ELR (cell line): ENCODE data around the gene P2RY14.

Experiments used
- DNase-seq: peaks from one replicate; pipeline ENCODE4 v3.0.0-alpha.2; 2015; ENCODE audit warnings: low read depth

The P2RY14 gene

DNA sequence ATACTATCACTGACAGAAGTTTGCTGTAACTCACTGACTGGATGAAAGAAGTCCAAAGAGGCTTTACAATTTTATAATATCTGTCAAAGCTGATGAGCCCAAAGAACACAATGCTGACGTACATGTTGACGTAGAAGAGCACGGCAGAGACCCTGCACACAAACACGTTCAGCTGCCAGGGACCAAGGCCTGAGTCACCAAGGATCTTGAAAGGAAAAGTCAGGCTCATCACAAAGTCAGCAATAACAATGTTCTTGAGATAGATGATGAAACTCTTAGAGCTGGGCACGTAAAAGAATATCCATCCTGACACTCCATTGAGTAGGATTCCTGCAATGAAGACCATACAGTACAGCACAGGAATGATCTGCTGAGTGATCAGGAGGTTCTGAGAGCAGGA is 64.5 kb downstream of the P2RY14 start:
- DNase-seq = no peak

- no peak for DNase-seq
These were observed 65.2 kb downstream of the P2RY14 start for GRCh38 chr3:151213151-151213550.

DNA sequence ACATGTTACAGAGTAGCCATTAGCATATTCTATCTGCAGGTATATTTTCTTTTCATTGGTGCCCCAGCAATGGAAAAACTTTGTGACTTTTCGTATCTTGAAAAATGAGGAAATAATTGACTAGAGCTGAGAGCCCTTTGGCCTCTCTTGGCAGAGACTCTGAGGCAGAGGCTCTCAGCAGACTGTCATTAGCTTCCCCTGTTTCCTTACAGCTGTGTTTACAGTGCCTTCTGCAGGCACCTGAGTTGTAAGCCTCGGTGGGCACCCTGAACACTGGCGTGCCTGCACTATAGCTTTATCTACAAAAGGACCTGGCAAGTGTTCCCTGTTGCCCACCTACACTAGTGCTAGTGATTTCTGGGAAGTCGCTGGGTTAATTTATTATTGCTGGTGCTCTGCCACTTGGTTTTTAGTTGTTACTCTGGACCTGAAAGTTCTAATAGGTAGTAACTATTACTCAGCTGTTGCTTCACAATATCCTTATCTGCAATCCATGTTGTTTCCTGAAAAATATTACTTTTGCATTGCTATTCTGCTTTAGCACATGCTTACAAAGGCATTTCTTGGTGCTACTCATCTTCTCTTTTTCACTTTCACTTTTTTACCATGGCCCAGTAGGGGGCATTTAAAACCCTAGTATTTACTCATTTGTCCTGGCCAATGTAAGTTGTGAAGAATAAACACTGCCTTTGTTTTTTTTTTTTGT is 67.5 kb downstream of the P2RY14 start:
- DNase-seq = peak; percentile 18

DNA sequence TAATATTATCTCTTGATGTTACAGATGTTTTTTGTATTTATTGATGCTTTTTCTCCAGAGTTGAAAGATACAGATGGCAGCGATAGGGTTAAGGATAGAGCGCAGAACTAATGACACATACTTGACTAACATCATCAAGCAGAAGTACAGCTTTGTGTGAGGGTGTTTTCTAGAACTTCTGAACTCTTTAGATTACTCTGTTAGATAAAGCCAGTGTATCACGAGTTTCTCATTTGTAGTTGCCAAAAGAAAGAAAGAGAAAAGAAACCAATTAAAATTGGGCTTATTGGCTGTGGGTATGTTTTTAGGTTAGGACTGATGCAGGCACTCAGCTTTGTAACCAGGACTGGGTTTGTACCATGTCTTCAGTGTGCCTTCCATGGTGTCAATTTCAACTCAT is 68.7 kb downstream of the P2RY14 start:
- no peak for DNase-seq

DNA sequence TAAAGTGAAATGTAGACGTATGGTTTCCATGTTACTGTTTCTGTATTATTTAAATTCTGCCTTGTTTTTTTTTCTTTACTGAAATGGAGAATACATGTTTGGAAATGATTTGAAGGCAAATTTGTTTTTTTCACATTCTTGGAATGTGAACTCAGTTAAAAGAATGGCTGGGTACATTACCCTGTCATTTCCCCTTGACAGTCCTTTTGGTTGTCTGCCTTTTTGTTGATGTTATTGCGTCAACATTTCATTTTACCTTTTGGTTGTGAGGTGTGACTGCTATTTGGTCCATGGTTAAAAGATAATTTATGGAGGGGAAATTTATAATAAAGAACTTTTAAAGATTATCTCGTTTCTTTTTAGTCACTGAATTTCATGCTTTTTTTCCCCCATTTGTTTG is 72.1 kb downstream of the P2RY14 start:
- DNase-seq = no peak

DNA sequence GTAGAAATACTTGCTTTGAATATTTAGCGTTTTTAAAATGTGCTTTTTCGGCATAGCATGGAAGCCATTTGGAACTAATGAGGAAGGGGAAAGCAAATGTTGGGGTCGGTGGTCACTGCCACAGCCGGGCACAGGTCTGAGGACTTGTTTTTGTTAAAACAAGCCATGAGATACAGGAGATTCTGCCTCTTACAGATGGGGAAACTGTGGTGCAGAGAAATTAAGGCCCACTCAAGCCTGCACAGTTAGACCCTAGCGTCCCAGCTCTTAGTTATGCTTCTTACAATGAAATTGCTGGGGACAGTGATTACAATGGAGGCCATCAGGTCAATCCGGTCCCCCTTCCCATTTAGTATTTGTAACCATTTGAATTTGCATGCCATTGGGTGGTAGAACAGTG is 72.9 kb downstream of the P2RY14 start:
- no peak for DNase-seq

DNA sequence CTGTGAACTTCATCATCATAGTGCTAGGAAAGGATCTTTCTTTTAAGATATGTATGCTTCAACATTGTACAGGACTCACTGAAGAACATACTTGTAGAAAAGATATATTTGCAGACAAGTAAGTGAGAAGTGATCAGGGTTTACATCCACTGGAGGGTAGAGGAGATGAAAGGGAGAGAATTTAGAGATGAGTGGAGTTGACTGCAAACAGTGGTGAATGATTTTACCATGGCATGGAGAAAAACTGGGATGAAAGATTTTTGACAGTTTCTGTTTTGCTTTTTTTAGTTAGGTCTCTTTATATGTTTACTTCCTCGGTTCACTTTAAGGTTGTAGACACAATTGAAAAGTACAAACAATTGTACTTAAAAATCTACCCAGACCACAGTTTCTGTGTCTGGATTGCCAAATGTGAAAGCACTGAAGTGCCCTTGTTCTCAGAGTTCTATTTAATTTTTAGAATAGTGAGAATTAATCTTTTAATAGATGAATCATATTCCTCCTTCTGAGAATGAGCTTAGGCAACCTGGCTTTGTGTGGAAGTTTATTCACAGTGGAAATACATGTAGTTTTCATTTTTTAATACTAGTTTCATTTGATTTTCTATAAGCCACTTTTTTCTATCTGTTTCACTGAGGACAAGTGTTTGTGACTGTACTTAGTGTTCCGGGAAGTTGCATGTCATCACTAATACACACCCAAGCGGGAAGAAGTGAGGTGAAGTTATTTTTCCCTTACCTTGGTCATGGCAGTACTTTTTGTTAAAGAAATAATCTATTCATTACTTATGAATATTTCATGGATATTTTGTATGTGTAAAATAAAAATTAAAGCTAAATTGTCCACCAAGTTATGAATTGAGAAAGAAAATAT is 73.6 kb downstream of the P2RY14 start:
- no peak for DNase-seq

GRCh38 chr3:151203051-151203420 is 75.3 kb downstream of the P2RY14 start, which contains the start of gene GPR171:
Gene GPR171 (minus strand): TSS chr3:151203216. CDS start chr3:151199386, 3,830 bp downstream.
- no peak for DNase-seq

- DNase-seq = no peak
These were observed 77.2 kb downstream of the P2RY14 start for GRCh38 chr3:151201051-151201730.

GRCh38 chr3:151200586-151200985 is 77.8 kb downstream of the P2RY14 start:
- DNase-seq = no peak

GRCh38 chr3:151199554-151200438 is 78.5 kb downstream of the P2RY14 start:
- no peak for DNase-seq

- DNase-seq = no peak
These were observed 79.5 kb downstream of the P2RY14 start for GRCh38 chr3:151198849-151199248.

DNA sequence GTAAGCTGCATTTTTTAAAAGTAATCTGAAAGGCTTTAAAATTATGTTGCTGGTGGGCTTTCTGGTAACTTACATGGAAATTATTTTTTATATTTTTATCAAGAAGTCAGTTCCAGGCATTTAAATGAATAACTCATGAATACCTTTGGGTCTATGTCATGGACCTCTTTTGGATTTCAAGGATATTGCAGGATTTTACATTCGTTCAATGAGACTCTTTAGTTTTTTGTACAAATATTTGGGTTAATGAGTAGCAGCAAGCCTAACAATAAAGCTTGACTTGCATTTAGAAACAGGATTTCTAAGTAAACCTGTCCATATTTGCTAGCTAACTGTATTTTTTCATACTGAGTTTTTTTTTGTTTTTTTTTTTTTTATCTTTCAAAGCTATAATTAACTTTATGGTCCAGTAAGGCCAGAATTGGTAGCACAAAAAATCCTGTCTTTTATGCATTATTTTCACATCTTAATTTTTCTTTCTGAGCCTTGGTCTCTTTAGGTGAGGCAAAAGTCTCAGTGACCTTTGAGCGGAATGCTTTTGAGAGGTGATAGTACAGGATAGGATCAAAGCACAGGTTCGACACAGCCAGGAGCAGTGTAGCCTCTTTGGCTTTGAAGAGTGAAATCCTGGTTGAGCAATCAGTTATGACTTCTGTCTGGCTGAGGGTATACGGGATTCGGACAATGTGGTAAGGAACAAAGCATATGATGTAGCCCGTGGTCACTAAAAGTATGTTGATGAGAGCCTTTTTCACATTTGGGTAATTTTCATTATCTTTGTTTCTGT is 80.2 kb downstream of the P2RY14 start:
- DNase-seq = peak; percentile 12

DNA sequence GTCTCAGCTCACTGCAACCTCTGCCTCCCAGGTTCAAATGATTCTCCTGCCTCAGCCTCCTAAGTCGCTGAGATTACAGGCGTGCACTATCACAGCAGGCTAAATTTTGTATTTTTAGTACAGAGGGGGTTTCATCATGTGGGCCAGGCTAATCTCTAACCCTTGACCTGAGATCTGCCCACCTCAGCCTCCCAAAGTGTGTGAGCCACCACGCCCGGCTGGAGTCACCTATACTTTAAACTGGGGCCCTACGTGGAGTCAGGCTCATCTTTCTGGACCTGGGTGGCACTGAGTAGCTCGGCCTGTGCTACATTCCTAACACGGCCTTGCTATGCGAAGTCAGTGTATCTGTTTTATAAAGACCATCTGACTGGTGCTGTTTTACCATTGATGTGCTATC is 81.1 kb downstream of the P2RY14 start:
- no peak for DNase-seq

GRCh38 chr3:151196434-151196833 is 81.9 kb downstream of the P2RY14 start:
- DNase-seq = no peak

GRCh38 chr3:151195826-151196225 is 82.5 kb downstream of the P2RY14 start:
- DNase-seq = no peak

- no peak for DNase-seq
These were observed 85.8 kb downstream of the P2RY14 start for GRCh38 chr3:151192545-151192944.

DNA sequence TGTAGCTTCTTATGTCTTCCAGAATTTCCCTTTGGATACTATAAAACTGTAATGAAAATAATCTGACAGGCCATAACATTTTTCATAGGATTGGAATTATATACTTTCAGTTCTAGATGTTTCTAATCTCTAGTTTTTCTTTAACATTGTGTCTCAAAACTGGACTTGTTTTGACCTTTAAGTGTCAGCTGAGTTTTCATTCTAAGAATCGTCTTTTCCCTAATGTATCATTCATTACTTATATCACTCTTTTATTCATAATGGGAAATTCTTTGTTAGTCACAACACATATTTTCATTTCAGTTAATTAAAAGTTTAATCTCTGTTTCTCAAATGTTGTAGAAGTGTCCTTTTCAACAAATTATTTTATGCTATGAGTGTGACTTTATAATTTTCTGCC is 87.2 kb downstream of the P2RY14 start:
- no peak for DNase-seq

DNA sequence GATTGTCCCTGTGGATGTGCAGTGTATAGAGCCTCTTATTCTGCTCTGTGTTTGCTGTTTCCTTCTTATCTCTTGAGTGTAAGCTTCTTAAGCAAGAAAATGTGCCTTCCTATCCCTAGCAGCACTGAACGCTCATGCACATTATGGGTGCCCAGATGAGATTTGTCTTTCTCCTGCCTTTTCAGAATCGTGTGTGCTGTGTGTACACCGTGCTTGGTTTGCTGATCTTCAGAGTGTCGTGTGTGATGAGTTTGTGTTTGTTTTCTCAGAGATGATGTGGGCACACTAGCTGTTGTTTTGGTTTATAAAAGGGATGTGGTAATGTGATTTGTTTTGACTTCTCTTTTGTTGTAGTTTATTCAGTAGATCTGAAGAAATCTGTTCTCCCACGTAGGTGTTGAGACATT is 95.1 kb downstream of the P2RY14 start:
- no peak for DNase-seq

- no peak for DNase-seq
These were observed 95.8 kb downstream of the P2RY14 start for GRCh38 chr3:151182349-151183079.
